Measurements from ENCODE around the gene GOLGA3. TPM values are rescaled to one million over a fixed set of nuclear protein-coding genes. Genes with fewer than 3 reads are reported as not detected.

Gene GOLGA3
- total RNA-seq, 3 donors from 2014 or later: 51.7 to 76.7 (median 58.5) TPM

DNA sequence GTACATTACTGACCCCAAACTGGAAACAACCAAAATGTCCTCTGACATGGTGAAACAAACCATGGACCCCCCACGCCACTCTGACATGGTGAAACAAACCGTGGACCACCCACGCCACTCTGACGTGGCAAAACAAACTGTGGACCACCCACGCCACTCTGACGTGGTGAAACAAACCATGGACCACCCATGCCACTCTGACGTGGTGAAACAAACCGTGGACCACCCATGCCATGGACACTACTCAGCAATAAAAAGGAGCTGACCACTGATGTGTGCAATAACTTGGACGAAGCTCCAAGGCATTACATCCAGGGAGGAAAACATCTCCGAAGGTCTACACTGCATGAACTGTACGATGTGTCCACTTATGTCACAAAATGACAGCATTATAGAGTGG, 3.1 kb upstream of the GOLGA3 start:
- H3K4me1 ChIP-seq: peaks cover 0 to 5% of the 10 kb centered on the region in 2 donors
- no peaks in the 10 kb centered on the region for H3K27me3 ChIP-seq
- TF ChIP-seq POLR2A (IDR thresholded peaks at IDR 0.05) (no peak), POLR2AphosphoS5 (IDR thresholded peaks at IDR 0.05) (no peak)
- TF ChIP-seq, protein P1, sequence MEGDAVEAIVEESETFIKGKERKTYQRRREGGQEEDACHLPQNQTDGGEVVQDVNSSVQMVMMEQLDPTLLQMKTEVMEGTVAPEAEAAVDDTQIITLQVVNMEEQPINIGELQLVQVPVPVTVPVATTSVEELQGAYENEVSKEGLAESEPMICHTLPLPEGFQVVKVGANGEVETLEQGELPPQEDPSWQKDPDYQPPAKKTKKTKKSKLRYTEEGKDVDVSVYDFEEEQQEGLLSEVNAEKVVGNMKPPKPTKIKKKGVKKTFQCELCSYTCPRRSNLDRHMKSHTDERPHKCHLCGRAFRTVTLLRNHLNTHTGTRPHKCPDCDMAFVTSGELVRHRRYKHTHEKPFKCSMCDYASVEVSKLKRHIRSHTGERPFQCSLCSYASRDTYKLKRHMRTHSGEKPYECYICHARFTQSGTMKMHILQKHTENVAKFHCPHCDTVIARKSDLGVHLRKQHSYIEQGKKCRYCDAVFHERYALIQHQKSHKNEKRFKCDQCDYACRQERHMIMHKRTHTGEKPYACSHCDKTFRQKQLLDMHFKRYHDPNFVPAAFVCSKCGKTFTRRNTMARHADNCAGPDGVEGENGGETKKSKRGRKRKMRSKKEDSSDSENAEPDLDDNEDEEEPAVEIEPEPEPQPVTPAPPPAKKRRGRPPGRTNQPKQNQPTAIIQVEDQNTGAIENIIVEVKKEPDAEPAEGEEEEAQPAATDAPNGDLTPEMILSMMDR (IDR thresholded peaks at IDR 0.05): no peak

DNA sequence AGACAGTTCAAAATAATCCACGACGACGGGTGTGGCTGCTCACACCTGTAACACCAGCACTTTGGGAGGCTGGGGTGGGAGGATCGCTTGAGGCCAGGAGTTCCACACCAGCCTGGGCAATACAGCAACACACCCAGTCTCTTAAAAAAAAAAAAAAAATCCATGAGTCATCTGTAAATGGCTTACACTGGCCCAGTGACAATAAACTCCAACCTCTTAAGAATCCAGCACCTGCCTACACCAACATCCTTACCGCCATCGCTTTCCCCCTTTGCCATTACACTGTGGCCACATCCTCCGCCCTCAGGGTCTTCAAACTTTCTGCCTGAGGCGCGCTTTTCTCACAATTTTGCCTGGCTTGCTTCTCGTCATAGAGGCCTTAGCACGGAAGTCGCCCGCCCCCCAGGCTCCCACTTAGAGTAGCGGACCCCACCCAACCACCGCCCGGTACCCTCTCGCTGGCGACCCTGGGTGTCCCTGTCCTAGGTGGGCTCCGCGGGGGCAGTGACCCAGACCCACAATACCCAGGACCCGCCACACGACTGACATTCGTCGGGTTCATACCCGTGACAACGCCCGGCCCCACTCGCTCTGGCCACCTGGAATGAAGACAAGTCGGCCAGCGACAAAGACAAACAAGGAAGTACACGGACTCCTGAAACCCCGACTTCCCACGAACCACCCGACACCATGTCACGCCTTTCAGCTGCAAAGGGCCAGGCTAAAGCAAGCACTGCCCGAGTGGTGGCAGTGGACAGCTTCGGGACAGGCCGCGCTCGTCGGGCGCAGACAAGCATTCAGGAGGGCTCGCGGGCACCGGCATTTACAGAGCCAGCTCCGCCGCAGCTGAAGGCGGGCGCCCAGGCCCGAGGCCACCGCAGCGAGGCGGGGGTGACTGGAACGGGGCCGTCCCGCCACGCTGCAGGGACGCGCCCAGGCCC, 636 bp downstream of the GOLGA3 start:
- Histone ChIP-seq H3K27me3 (no peaks in the 10 kb centered on the region), H3K4me3 (peak overlapping the region; percentile 67 to 90 (median 75)), H3K4me1 (peaks cover 0 to 5% of the 10 kb centered on the region in 2 donors), H3K36me3 (no peaks in the 10 kb centered on the region), H3K27ac (peak overlapping the region; percentile 98), H3K9me3 (no peaks in the 10 kb centered on the region)
- intact Hi-C loops (cut with DNase I; ENCODE audit: low total_unique reads): no loop called here
- TF ChIP-seq POLR2A (IDR thresholded peaks at IDR 0.05) (no peak), POLR2AphosphoS5 (IDR thresholded peaks at IDR 0.05) (no peak)
- TF ChIP-seq, protein P1 (IDR thresholded peaks at IDR 0.05): no peak
- DNase-seq (ENCODE audit: low spot score in 2 of 2): peak; percentile 25 to 55

More for the DNA sequence above, 3.1 kb upstream of the GOLGA3 start:
- Histone ChIP-seq H3K4me3 (no peak overlapping the region), H3K27ac (no peak overlapping the region), H3K9me3 (no peaks in the 10 kb centered on the region), H3K36me3 (no peaks in the 10 kb centered on the region)
- intact Hi-C loops (cut with DNase I; ENCODE audit: low total_unique reads): no loop called here
- no peak for DNase-seq (ENCODE audit: low spot score in 2 of 2)

DNA sequence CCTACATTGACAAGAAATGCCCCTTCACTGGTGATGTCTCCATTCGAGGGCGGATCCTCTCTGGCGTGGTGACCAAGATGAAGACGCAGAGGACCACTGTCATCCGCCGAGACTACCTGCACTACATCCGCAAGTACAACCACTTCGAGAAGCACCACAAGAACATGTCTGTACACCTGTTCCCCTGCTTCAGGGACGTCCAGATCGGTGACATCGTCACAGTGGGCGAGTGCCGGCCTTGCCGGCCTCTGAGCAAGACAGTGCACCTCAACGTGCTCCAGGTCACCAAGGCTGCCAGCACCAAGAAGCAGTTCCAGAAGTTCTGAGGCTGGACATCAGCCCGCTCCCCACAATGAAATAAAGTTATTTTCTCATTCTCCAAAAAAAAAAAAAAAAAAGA, 2.8 kb downstream of the GOLGA3 start:
- H3K27me3 ChIP-seq: no peaks in the 10 kb centered on the region
- no peak overlapping the region for H3K27ac ChIP-seq
- intact Hi-C loops (cut with DNase I; ENCODE audit: low total_unique reads): no loop called here
- no peaks in the 10 kb centered on the region for H3K9me3 ChIP-seq
- no peak overlapping the region for H3K4me3 ChIP-seq
- H3K36me3 ChIP-seq: no peaks in the 10 kb centered on the region
- no peak for TF ChIP-seq POLR2A (IDR thresholded peaks at IDR 0.05)
- TF ChIP-seq POLR2AphosphoS5 (IDR thresholded peaks at IDR 0.05): no peak
- TF ChIP-seq, protein P1 (IDR thresholded peaks at IDR 0.05): no peak
- DNase-seq (ENCODE audit: low spot score in 2 of 2): no peak
- peaks cover 0 to 5% of the 10 kb centered on the region in 2 donors for H3K4me1 ChIP-seq

DNA sequence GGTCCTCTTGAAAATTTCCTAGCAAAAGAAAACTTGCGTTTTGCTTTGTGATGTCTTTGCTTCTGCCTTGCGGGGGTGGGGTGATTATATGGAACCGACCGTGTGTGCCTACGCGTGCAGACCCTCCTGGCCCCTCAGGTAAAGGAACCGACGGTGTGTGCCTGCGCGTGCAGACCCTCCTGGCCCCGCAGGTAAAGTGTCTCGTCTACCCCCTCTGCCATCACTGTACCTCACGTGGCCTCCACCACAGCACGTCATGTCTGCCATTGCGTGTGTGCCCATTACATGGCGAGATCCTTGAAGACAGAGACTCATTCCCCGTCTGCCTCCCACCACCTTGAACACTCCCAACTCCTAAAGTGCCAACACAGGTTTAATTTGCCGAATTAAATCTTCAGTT, 3.6 kb downstream of the GOLGA3 start:
- Histone ChIP-seq H3K4me3 (no peak overlapping the region), H3K4me1 (peaks cover 0 to 5% of the 10 kb centered on the region in 2 donors), H3K27me3 (no peaks in the 10 kb centered on the region), H3K27ac (no peak overlapping the region), H3K36me3 (no peaks in the 10 kb centered on the region), H3K9me3 (no peaks in the 10 kb centered on the region)
- TF ChIP-seq, protein P1 (IDR thresholded peaks at IDR 0.05): no peak
- TF ChIP-seq POLR2AphosphoS5 (IDR thresholded peaks at IDR 0.05) (no peak), POLR2A (IDR thresholded peaks at IDR 0.05) (no peak)
- intact Hi-C loops (cut with DNase I; ENCODE audit: low total_unique reads): no loop called here
- DNase-seq (ENCODE audit: low spot score in 2 of 2): no peak

DNA sequence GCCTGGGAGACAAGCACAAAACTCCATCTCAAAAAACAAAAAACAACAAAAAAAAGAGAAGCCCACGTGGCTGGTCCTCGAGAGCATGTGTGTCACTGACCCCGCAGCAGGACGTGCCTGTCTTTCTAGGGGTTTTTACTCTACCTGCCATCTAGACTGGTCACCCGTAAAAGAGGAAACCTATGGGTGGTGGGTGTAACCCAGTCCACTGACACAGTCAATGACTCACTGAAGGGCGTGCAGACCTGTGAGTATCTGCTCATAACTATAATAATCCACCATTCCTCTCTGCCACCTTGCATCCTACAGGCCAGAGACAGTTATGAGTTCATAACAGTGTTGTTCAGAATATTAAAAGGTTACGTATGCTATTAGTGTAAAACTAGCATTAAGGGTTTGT, 4.6 kb downstream of the GOLGA3 start:
- intact Hi-C loops (cut with DNase I; ENCODE audit: low total_unique reads): no loop called here

More for the DNA sequence above, 4.6 kb downstream of the GOLGA3 start:
- TF ChIP-seq POLR2AphosphoS5 (IDR thresholded peaks at IDR 0.05): no peak
- TF ChIP-seq, protein P1 (IDR thresholded peaks at IDR 0.05): no peak
- no peak for TF ChIP-seq POLR2A (IDR thresholded peaks at IDR 0.05)
- peaks cover 0 to 5% of the 10 kb centered on the region in 2 donors for H3K4me1 ChIP-seq
- H3K36me3 ChIP-seq: no peaks in the 10 kb centered on the region
- DNase-seq (ENCODE audit: low spot score in 2 of 2): no peak
- H3K27me3 ChIP-seq: no peaks in the 10 kb centered on the region
- H3K27ac ChIP-seq: no peak overlapping the region
- H3K4me3 ChIP-seq: no peak overlapping the region
- no peaks in the 10 kb centered on the region for H3K9me3 ChIP-seq
